GM18507 (cell line): Measurements from ENCODE around the gene NGB.
"Not testable (repeated sequence)": the region's sequence is repeated elsewhere in the genome, so short reads cannot be mapped to it uniquely, and the experiment has no call there.

Experiments
- DNase-seq: peaks from one replicate; pipeline ENCODE4 v3.0.0; 2011; ENCODE audit warnings: low read depth; ENCODE audit not compliant: insufficient read length; ENCODE audit errors: extremely low spot score
- FAIRE-seq: peaks from 2 replicates; lab custom pipeline; 2011; peaks lifted over from hg19 to GRCh38; lab: Jason Lieb, UNC

NGB gene, protein sequence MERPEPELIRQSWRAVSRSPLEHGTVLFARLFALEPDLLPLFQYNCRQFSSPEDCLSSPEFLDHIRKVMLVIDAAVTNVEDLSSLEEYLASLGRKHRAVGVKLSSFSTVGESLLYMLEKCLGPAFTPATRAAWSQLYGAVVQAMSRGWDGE

DNA sequence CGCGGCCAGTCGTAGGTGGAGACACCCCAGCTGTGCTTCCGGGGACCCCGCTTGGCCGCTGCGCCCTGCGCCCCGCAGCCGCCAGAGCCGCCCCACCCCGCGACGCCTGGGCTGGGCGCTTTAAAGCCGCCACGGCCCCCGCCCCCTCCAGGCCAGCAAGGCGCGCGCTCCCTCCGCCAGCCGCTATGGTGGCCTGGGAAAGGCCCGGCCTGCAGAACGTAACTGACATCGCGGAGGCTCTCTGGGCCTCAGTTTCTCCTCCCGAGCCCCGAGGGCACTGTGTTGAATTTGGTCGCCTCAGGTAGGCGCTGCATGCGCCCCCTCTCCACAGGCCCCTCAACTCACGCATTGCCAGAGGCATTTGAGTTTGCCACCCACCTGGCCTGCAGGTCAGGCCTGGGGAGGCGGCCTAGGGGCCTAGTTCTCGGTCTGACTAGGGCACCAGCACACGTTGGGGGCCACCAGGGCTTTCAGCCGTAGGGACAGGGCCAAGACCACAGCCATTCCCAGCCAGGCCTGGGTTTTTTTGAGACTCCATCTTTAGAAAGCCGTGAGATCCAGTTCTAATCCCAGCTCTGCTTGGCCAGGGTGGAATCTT lies at the start of gene NGB:
NGB (minus strand) TSS at position 94 of the 598 bp plus-strand sequence. CDS start 269 bp downstream, outside the sequence.
- no peak for FAIRE-seq
- DNase-seq = no peak

- DNase-seq (peak; percentile 83), FAIRE-seq (peak; percentile 96)
These were observed 49.4 kb upstream of the NGB start, which contains the start of gene POMT2 for GRCh38 chr14:77320238-77320935. Gene POMT2 (minus strand): TSS chr14:77320883. CDS start chr14:77320681, 202 bp downstream.

- FAIRE-seq (no peak), DNase-seq (no peak)
These were observed 48.4 kb upstream of the NGB start for GRCh38 chr14:77319422-77319821.

DNA sequence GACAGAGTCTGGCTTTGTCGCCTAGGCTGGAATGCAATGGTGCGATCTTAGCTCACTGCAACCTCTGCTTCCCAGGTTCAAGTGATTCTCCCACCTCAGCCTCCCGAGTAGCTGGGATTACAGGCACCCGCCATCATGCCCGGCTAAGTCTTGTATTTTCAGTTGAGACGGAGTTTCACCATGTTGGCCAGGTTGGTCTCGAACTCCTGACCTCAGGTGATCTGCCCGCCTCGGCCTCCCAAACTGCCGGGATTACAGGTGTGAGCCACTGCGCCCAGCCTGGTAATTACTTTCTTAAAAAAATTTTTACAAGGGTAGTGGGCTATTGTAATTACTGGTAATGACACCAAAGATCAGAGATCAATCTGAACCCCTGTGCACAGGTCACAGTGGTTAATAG lies 47.8 kb upstream of the NGB start:
- DNase-seq, FAIRE-seq: not testable (repeated sequence)

DNA sequence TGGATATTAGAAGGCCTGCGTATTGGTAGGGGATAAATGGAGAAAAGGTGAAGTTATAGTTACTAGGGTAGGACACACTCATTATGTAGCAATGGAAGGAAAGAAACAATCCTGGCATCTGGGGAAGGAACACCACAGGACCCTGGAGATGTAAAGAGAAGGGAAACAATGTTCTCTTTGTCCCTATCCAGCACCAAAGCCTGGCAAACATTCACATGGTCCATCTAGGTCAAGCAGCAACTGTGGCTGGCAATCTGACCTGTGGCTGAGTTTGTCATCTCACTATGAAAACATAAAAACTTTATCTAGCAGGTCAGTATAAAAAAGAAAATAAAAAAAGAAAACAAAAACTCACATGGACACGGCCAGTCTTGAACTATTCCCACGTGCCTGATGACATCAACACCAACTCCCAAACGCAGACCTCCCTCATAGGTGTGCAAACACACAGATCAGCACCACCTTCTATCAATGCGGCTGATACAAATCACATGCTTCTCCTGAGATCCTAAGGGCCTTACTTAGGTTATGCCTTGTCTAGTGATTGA lies 47.1 kb upstream of the NGB start:
- no peak for FAIRE-seq
- no peak for DNase-seq

- FAIRE-seq (no peak), DNase-seq (no peak)
These were observed 45.9 kb upstream of the NGB start for GRCh38 chr14:77316872-77317301.

GRCh38 chr14:77316195-77316505 lies 45.1 kb upstream of the NGB start:
- FAIRE-seq = no peak
- DNase-seq = no peak

DNA sequence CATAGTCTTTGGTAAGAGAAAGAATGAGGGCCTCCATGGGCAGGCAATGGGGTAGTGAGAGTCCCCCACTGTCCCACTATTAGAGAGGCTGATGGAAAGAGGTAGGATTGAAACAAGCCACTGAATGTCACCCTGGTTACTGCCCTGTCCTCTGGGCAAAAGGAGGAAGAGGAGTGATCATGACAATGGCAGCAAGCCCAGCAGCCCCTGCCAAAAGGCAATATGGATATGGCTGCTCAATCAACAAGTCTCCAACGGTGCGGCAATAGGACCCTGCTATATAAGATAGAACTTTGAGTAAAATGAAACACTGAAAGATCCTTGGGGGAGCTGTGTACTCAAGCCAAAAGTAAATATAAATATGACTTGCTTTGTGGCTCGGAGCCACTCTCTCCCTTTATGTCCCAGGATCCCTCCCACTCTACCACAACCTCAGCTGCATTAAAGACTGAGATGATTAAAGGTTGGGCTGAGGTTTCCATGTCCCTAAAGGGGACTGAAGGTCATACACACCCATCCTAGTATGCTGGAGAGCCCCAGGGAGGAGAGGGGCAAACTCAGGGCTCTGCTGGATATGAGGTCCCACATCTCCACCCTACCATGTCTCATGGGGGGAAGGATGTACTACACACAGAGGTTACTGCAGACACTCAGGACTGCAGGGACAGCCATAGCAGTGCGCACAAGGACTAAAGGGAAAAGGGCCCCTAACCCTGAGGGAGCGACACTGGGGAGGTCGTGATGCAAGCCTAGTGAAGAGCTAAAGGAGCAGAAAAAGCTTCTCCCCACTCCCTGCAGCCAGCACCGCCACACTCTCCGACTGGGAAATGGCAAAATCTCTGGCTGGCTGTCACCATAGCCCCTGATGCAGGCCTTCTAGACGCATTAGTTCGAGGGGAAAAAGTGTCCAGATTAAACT lies 43.8 kb upstream of the NGB start:
- FAIRE-seq (no peak), DNase-seq (no peak)

- no peak for DNase-seq
- no peak for FAIRE-seq
These were observed 43.0 kb upstream of the NGB start for GRCh38 chr14:77314043-77314442.

DNA sequence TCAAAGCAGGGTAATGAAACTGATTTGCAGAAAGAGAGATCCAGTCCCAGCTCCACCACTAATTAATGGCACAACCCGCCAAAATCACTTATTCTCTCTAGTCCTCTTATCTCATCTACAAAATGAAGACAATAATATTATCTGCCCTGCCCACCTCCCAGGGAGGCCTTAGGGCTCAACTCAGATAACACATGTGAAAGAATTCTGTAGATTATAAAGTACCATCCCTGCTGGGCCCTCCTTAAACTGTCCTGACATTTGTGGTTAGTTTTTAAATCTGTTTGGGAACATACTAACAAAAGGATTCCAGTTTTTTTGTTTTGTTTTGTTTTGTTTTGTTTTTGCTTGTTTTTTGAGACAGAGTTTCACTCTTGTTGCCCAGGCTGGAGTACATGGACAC lies 42.4 kb upstream of the NGB start:
- no peak for FAIRE-seq
- no peak for DNase-seq

GRCh38 chr14:77311217-77311616 lies 40.2 kb upstream of the NGB start:
- DNase-seq = no peak
- FAIRE-seq = no peak

- DNase-seq (no peak), FAIRE-seq (no peak)
These were observed 39.0 kb upstream of the NGB start for GRCh38 chr14:77310026-77310425.

DNA sequence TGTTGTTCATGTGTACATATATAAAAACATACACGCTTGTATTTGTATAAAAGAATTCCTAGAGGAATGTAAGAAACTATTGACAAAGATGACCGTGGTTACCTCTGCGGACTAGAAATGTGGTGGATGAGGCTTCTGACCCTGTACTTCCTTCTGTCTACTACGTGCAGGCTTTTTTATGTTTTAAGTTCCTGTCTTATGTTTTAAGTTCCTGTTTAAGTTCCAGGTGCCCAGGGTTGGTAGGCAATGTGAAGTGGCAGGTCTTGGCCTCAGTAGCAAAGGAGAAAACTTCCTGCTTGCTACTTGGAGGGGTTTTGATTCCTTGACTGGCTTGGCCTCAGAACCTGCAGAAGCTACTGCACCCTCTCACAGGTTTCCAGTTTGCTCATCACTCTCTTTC lies 38.1 kb upstream of the NGB start:
- DNase-seq = no peak
- no peak for FAIRE-seq

DNA sequence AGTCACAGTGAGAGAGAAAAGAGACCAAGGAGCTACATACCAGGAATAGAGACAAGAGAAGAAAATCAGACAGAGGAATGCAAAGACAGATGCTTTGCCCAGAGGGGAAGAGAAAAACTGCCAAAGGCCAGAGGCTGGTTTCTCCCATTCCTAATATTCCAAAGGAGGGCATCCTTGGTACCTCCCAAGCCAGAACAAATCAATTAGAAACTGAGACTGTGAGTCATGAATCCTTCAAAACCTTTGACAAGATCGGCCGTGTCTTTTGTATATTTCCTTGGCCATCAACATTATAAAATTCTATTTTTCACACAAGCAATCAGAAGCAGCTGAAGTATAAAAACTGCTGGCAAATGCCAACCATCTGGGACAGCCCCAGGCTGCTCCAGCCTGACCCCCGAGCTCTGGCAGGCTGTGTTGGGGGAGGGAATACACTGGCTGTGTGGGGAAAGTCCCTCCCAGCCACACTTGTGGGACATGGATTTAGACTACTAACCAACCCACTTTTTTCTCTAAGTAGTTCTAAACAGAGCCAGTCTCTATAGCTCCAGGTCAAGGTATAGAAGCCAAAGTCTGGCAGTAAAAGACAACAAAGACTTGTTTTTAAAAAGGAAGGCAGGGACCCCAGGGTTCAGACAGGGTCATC lies 36.0 kb upstream of the NGB start:
- FAIRE-seq (no peak), DNase-seq (no peak)

- DNase-seq = no peak
- FAIRE-seq = no peak
These were observed 35.4 kb upstream of the NGB start for GRCh38 chr14:77306416-77306815.

- no peak for FAIRE-seq
These were observed 34.7 kb upstream of the NGB start for GRCh38 chr14:77305696-77306095.

DNA sequence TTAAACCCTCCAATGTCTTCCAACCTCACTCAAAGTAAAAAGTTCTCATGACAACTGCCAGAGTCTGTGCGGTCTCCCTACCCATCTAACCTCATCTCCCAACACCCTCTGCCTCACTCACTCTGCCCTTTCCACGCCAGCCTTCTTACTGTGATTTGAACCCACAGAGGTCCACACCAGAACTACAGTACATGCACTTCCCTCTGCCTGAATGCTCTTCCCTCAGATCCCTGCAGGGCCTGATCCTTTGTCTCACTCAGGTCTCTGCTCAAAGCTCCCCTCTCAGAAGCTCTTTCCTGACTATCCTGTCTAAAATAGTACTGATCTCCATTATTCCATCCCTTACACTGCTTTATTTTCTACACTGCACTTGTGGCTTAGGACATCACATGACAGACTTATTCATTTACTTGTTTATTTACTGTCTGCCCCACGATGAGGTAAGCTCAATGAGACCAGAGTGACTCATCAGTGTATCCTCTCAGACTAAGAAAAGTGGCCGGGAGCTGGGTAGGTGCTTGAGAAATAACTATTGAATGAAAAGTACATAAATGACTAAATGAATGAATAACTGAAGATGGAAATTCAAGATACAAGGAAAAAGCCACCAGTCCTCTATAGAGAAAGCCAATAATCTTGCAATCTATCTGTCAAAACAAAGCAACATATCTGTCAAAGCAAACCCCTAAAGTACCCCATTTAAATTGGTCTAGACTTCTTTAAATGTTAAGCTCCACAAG lies 32.6 kb upstream of the NGB start:
- no peak for DNase-seq
- FAIRE-seq = no peak

More at GRCh38 chr14:77305696-77306095, 34.7 kb upstream of the NGB start:
- no peak for DNase-seq

- FAIRE-seq = no peak
- no peak for DNase-seq
These were observed 31.9 kb upstream of the NGB start for GRCh38 chr14:77302926-77303325.

GRCh38 chr14:77301103-77301502 lies 30.1 kb upstream of the NGB start:
- DNase-seq (peak; percentile 38), FAIRE-seq (peak; percentile 76)
